Thymus (tissue), 11 donors: ENCODE results near the gene PER2. TPM values are rescaled to one million over a fixed set of nuclear protein-coding genes. Genes with fewer than 3 reads are reported as not detected.

Experiments
- DNase-seq, 9 donors: peaks; one replicate each; pipeline ENCODE4 v3.0.0-alpha.2; 2013; ENCODE audit warnings: low spot score in 9 of 9, low read depth in 6 of 9, missing footprints in 1 of 9
- H3K27ac ChIP-seq, 2 donors: one replicate each; pipeline ENCODE4 v1.5.1; 2013; ENCODE audit warnings: control low read depth in 1 of 2, low read depth in 1 of 2, low read length in 1 of 2, mild to moderate bottlenecking in 1 of 2, moderate library complexity in 1 of 2
- H3K27me3 ChIP-seq, 2 donors: one replicate each; pipeline ENCODE4 v1.5.1; 2013; ENCODE audit warnings: low read length in 1 of 2; ENCODE audit not compliant: control insufficient read depth in 2 of 2, insufficient read depth in 1 of 2
- H3K36me3 ChIP-seq, 2 donors: one replicate each; pipeline ENCODE4 v1.5.1; 2013; ENCODE audit warnings: low read length in 1 of 2, mild to moderate bottlenecking in 1 of 2, moderate library complexity in 1 of 2; ENCODE audit not compliant: control insufficient read depth in 2 of 2, insufficient read depth in 2 of 2
- H3K4me1 ChIP-seq, 2 donors: one replicate each; pipeline ENCODE4 v1.5.1; 2013; ENCODE audit warnings: low read length in 2 of 2; ENCODE audit not compliant: control insufficient read depth in 2 of 2, insufficient read depth in 2 of 2
- H3K4me3 ChIP-seq, 2 donors: one replicate each; pipeline ENCODE4 v1.5.1; 2013; ENCODE audit warnings: low read length in 2 of 2, control low read depth in 1 of 2, mild to moderate bottlenecking in 1 of 2
- H3K9me3 ChIP-seq, 2 donors: one replicate each; pipeline ENCODE4 v1.5.1; 2013; ENCODE audit warnings: low read length in 1 of 2, mild to moderate bottlenecking in 1 of 2; ENCODE audit not compliant: control insufficient read depth in 2 of 2, insufficient read depth in 1 of 2
- WGBS: extraction: QIAGEN DNeasy Blood & Tissue Kit; methylation state at CpG from one replicate; pipeline ENCODE4 v1.1.7; 2013; 5-methylcytosine and 5-hydroxymethylcytosine counted together
- polyA plus RNA-seq: library from polyadenylated mRNA; stranded (reverse); fragments of 200-250 nt; gene quantifications from one replicate; pipeline ENCODE4 v1.2.3, GENCODE V29; 2013
- total RNA-seq: library from RNA; stranded (reverse); fragments of 120-200 nt; gene quantifications from one replicate; pipeline ENCODE4 v1.2.4, GENCODE V29; 2013
- donor health status: healthy.

PER2 gene
- total and polyA plus RNA-seq, 2 donors, result 3.0 to 5.6 TPM

DNA sequence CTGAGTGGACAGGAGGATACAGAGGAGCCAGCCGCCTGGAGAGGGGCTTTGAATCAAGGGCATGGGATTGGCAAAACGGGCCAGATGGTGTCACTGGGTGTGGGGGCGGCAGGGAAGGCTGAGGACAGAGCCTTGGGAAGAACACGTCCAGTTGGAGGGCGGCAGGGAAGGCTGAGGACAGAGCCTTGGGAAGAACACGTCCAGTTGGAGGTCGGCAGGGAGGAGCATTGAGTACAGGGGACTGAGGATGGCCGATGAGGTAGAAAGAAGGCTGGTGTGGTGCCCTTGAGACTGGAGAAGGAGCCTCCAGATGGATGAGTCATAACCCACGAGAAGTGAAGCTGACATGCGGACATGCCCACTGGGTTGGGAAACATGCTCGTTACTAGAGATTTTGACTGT is 53.1 kb downstream of the PER2 start:
- Histone ChIP-seq H3K4me3 (no peak overlapping the region), H3K27ac (no peak overlapping the region), H3K27me3 (peaks cover 32 to 81% of the 10 kb centered on the region in 2 donors), H3K9me3 (peaks cover 0 to 23% of the 10 kb centered on the region in 2 donors), H3K36me3 (no peaks in the 10 kb centered on the region), H3K4me1 (peaks cover 4 to 18% of the 10 kb centered on the region in 2 donors)
- WGBS, result 91% methylated on average over 11 of the region's 11 CpGs
- DNase-seq, result no peak

DNA sequence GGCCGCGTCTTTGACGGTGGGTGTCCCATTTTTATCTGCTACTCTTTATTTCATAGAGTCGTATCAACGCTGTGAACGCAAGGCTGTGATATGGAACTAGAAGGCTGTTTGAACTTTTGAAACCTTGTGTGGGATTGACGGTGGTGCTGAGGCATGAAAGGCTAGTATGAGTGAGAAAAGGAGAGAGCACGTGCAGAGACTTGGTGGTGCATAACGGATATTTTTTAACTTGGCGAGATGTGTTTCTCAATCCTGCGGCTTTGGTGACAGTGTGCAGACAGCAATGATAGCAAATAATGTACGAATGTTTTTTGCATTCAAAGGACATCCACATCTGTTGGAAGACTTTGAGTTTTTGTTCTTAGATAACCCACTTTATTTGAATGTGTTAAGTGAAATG is 54.8 kb downstream of the PER2 start:
- Histone ChIP-seq H3K27me3 (peaks cover 18 to 72% of the 10 kb centered on the region in 2 donors), H3K27ac (no peak overlapping the region), H3K4me3 (no peak overlapping the region), H3K9me3 (peaks cover 0 to 19% of the 10 kb centered on the region in 2 donors), H3K4me1 (peaks cover 4 to 12% of the 10 kb centered on the region in 2 donors), H3K36me3 (no peaks in the 10 kb centered on the region)
- no peak for DNase-seq
- 95% methylated on average over 12 of the region's 12 CpGs for WGBS

GRCh38 chr2:238231809-238232208 is 56.6 kb downstream of the PER2 start:
- H3K36me3 ChIP-seq, result no peaks in the 10 kb centered on the region
- no peak for DNase-seq
- 65% methylated on average over 21 of the region's 21 CpGs for WGBS
- peaks cover 0 to 12% of the 10 kb centered on the region in 2 donors for H3K9me3 ChIP-seq
- H3K27ac ChIP-seq, result no peak overlapping the region
- H3K4me1 ChIP-seq, result peaks cover 4 to 12% of the 10 kb centered on the region in 2 donors
- peak overlapping the region in 1 of 2 donors; percentile 53 for H3K4me3 ChIP-seq
- H3K27me3 ChIP-seq, result peaks cover 7 to 54% of the 10 kb centered on the region in 2 donors

DNA sequence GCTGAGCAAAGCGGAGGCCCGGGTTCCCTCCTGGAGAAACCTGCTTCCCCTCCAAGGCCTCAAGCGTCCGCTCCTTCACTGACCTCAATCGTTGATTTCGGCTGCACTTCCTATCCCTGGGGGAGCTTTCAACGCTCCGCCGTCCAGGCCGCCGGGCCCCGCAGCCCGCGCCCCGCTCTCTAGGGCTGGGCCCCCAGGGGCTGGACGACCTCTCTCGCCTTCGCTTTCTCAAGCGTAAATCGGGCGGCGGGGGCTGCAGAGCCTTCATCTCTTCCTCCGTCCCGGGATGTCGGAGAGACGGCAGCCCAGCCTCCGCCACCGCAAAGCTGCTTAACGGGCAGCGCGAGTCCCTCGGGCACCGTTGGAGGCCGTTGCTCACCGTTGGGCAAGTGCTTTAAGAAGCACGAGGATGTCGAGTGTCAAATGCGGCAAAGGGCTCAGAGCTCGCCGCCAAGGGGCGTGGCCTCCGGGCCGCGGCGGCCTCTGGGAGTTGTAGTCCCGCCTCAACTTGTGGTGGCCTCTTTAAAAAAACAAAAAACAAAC is 57.1 kb downstream of the PER2 start:
- WGBS, result 3% methylated on average over 46 of the region's 46 CpGs
- Histone ChIP-seq H3K27me3 (peaks cover 5 to 49% of the 10 kb centered on the region in 2 donors), H3K9me3 (peaks cover 0 to 12% of the 10 kb centered on the region in 2 donors), H3K4me1 (peaks cover 4 to 12% of the 10 kb centered on the region in 2 donors), H3K36me3 (peaks cover 0 to 3% of the 10 kb centered on the region in 2 donors), H3K27ac (no peak overlapping the region), H3K4me3 (peak overlapping the region; percentile 48 to 53)
- peak in 8 of 9 donors; percentile 28 to 84 (median 70) for DNase-seq

DNA sequence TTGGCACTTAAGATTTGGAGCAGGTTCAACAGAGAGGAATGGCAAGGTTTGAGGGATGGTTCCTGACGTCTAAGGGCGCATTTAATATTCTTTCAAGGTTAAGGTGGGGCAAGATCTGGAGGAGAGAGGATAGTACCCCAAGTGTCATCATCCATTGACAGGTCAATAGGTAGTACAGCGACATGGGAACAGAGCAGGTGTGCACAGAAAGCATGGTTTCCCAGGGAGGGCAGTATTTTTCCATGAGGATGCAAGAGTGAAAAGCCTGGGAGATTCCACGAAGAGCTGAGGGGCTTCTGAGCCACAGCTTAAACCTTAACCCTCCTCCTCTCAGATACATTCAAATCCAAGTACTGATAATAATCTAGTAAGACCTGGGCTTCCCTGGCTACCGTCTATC is 57.7 kb downstream of the PER2 start:
- Histone ChIP-seq H3K9me3 (peaks cover 0 to 12% of the 10 kb centered on the region in 2 donors), H3K27me3 (peaks cover 3 to 43% of the 10 kb centered on the region in 2 donors), H3K4me1 (peaks cover 4 to 12% of the 10 kb centered on the region in 2 donors), H3K27ac (no peak overlapping the region), H3K36me3 (peaks cover 0 to 3% of the 10 kb centered on the region in 2 donors), H3K4me3 (peak overlapping the region; percentile 48 to 53)
- WGBS, result 87% methylated on average over 5 of the region's 5 CpGs
- DNase-seq, result no peak

DNA sequence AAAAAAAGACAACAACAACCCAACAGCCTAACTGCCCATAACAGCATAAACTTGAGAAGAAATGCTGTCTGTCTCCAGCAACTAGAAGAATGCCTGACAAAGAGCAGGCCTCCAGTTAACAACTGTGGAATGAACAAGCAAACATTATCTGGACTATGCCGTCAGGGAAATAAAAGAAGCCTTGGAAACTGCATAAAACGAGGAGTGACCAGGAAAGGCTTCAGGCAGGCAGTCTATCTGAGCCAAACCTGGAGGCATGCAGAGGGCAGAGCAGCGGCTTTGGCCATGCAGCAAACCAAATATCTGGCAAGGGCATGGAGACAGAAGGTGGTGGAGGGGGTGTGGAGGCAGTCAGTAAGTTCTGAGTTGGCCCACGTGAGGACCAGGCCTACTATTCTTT is 59.7 kb downstream of the PER2 start:
- H3K27ac ChIP-seq, result no peak overlapping the region
- peaks cover 0 to 28% of the 10 kb centered on the region in 2 donors for H3K27me3 ChIP-seq
- H3K9me3 ChIP-seq, result peaks cover 0 to 12% of the 10 kb centered on the region in 2 donors
- H3K36me3 ChIP-seq, result peaks cover 0 to 6% of the 10 kb centered on the region in 2 donors
- H3K4me1 ChIP-seq, result peaks cover 4 to 8% of the 10 kb centered on the region in 2 donors
- DNase-seq, result no peak
- no peak overlapping the region for H3K4me3 ChIP-seq
- 97% methylated on average over 4 of the region's 4 CpGs for WGBS

- H3K9me3 ChIP-seq, result peaks cover 0 to 10% of the 10 kb centered on the region in 2 donors
- no peak for DNase-seq
- H3K27me3 ChIP-seq, result peaks cover 0 to 27% of the 10 kb centered on the region in 2 donors
- peaks cover 0 to 6% of the 10 kb centered on the region in 2 donors for H3K36me3 ChIP-seq
- no peak overlapping the region for H3K27ac ChIP-seq
- H3K4me3 ChIP-seq, result no peak overlapping the region
- H3K4me1 ChIP-seq, result peaks cover 4 to 8% of the 10 kb centered on the region in 2 donors
- 93% methylated on average over 11 of the region's 11 CpGs for WGBS
These were observed 60.8 kb downstream of the PER2 start for GRCh38 chr2:238227587-238228032.

GRCh38 chr2:238226698-238227586 is 61.5 kb downstream of the PER2 start:
- H3K4me1 ChIP-seq, result peaks cover 4 to 8% of the 10 kb centered on the region in 2 donors
- WGBS, result 98% methylated on average over 8 of the region's 8 CpGs
- no peak overlapping the region for H3K27ac ChIP-seq
- DNase-seq, result no peak
- peaks cover 0 to 21% of the 10 kb centered on the region in 2 donors for H3K27me3 ChIP-seq
- peaks cover 0 to 6% of the 10 kb centered on the region in 2 donors for H3K36me3 ChIP-seq
- no peak overlapping the region for H3K4me3 ChIP-seq
- peaks cover 0 to 8% of the 10 kb centered on the region in 2 donors for H3K9me3 ChIP-seq
